ENCODE measurements around the gene C1orf74. TPM values are rescaled to one million over a fixed set of nuclear protein-coding genes. Genes with fewer than 3 reads are reported as not detected.

Gene C1orf74
- total RNA-seq, 1 donor from 2014 or later: 2.0 TPM

Other genes starting within 250 kb of the C1orf74 start
- gene CAMK1G, start 200.8 kb downstream of the C1orf74 start, total RNA-seq: not detected
- gene LAMB3, start 132.1 kb downstream of the C1orf74 start, total RNA-seq: 5.2 TPM
- 594 TPM for gene G0S2, start 109.1 kb downstream of the C1orf74 start, total RNA-seq
- 2.8 TPM for gene HSD11B1, start 79.7 kb downstream of the C1orf74 start, total RNA-seq
- gene TRAF3IP3, start 28.5 kb downstream of the C1orf74 start, total RNA-seq: 1.9 TPM
- gene IRF6, start 21.6 kb upstream of the C1orf74 start, total RNA-seq: 48.5 TPM
- gene UTP25, start 43.4 kb upstream of the C1orf74 start, total RNA-seq: 2.5 TPM
- not detected for gene SYT14, start 153.7 kb upstream of the C1orf74 start, total RNA-seq

All from left ventricle myocardium superior (tissue), 1 donor.